Effector memory CD8-positive, alpha-beta T cell (primary cell): ENCODE data around the gene NPM3.
A peak's percentile ranks its signal among the peaks of the same experiment; 100 is the strongest.

Experiments
- ATAC-seq: fragments of 150-1000 bp; cut with Tn5 transposase; replicated peaks from 2 replicates; pipeline ENCODE4 v1.10.0; 2021; ENCODE audit warnings: mild to moderate bottlenecking, moderate library complexity
- DNase-seq, 3 experiments: peaks; one replicate each; pipeline ENCODE4 v3.0.0; 2021
- H3K27ac Mint-ChIP-seq, 2 donors: one replicate each; pipeline ENCODE4 v1.8.0; 2022; ENCODE audit warnings: mild to moderate bottlenecking in 2 of 2, mixed read lengths in 2 of 2, moderate library complexity in 2 of 2
- H3K27me3 Mint-ChIP-seq, 2 donors: one replicate each; pipeline ENCODE4 v1.8.0; 2022; ENCODE audit warnings: mixed read lengths in 2 of 2
- H3K36me3 Mint-ChIP-seq: one replicate; pipeline ENCODE4 v1.8.0; 2022; ENCODE audit warnings: mild to moderate bottlenecking, moderate library complexity, mixed read lengths; ENCODE audit not compliant: insufficient read depth
- H3K4me1 Mint-ChIP-seq, 2 donors: one replicate each; pipeline ENCODE4 v1.8.0; 2022; ENCODE audit warnings: low read depth in 2 of 2, mixed read lengths in 2 of 2
- H3K4me3 Mint-ChIP-seq, 2 donors: one replicate each; pipeline ENCODE4 v1.8.0; 2022; ENCODE audit warnings: mild to moderate bottlenecking in 2 of 2, mixed read lengths in 2 of 2, moderate library complexity in 2 of 2
- H3K9me3 Mint-ChIP-seq, 2 donors: one replicate each; pipeline ENCODE4 v1.8.0; 2022; ENCODE audit warnings: mixed read lengths in 2 of 2

NPM3 gene

DNA sequence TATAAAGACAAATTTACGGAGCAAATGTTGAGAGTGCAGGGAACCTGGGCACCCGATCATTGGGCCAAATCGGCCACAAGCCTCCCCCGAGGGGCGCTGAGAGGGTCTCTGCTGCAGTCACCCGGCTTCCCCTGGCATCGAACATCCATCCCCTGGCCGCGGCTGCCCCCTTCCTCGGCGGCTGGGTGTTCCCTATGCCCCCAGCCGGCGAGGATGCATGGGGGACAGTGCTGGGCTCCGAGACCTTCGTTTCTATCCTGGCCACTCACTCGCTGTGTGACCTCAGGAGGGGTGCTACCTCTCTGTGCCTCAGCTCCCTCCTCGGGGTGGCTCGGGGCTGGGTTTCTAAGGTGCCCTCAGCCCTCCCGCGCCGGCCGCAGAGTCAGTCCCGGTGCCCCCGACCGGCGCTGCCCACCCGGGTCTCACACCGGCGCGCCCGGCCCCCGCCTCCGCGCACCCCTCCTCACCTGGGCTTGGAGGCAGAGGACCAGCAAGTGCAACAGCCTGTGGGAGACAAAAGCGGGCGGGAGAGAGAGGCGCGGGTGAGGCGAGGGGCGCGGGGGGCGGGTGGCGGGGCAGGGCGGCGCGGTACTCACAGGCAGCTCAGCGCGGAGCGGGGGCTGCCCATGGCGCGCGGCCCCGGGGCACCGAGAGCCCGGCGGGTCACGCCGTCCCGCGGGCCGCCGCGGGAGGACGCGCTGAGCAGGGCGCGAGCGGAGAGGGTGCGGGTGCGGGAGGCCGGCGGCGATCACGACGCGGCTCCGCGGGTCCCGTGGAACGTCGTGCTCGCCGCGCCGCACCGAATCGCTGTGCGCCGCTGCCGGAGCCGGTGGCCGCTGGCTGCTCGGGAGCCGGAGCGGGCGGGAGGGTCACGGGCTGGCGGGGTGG is 7.7 kb downstream of the NPM3 start, which contains the start of gene FGF8:
Gene FGF8, minus strand, starts transcription at position 842 of the 888 bp plus-strand sequence. Its CDS starts 214 bp downstream, at position 628.
- Mint-ChIP-seq H3K4me3 (peak within 1 kb of the TSS; percentile 61 to 78), H3K27ac (no peak within 1 kb of the TSS)

DNA sequence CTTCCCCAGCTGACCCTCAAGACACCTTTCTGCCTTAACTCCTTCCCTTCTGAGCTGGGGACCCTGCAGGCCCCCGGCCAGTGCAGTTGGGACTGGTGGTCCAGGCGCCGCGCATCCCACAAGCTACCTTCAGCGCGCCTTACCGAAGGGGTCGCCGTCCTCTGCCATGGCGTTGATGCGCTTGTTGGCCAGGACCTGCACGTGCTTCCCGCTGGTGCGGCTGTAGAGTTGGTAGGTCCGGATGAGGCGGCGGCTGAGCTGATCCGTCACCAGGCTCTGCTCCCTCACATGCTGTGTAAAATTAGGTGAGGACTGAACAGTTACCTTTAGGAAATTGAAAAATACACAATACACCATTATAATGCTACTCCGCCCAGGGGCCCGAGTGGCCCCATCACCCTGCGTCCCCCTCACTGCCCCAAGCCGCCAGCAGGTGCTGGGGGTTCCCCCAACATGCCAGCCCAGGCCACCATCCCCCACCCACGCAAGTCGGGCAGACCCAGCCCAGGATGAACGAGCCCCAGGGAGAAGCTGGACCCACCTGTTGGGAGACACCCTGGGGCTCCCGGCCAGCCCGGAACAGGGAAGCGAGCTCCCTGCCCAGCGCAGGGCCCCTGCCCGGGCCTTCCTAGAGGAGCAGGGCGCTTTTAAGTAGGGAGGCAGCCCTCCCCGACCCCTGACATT is 8.5 kb downstream of the NPM3 start:
- H3K4me3 Mint-ChIP-seq: peak overlapping the region; percentile 52 to 61
- ATAC-seq (peak; percentile 21), DNase-seq (no peak)
- H3K27ac Mint-ChIP-seq: no peak overlapping the region
- peaks cover 66 to 89% of the 10 kb centered on the region in 2 donors for H3K27me3 Mint-ChIP-seq
- peaks cover 17 to 33% of the 10 kb centered on the region in 2 donors for H3K4me1 Mint-ChIP-seq
- H3K9me3 Mint-ChIP-seq: no peaks in the 10 kb centered on the region
- peaks cover 3% of the 10 kb centered on the region for H3K36me3 Mint-ChIP-seq

More for the DNA sequence above, 7.7 kb downstream of the NPM3 start, which contains the start of gene FGF8:
- ATAC-seq (peak; percentile 26), DNase-seq (no peak)
- no peaks in the 10 kb centered on the region for H3K9me3 Mint-ChIP-seq
- H3K27me3 Mint-ChIP-seq: peaks cover 66 to 82% of the 10 kb centered on the region in 2 donors
- peaks cover 20 to 39% of the 10 kb centered on the region in 2 donors for H3K4me1 Mint-ChIP-seq
- peaks cover 3% of the 10 kb centered on the region for H3K36me3 Mint-ChIP-seq

GRCh38 chr10:101773923-101774588 is 9.2 kb downstream of the NPM3 start:
- ATAC-seq: no peak
- peaks cover 3% of the 10 kb centered on the region for H3K36me3 Mint-ChIP-seq
- H3K4me1 Mint-ChIP-seq: peaks cover 13 to 30% of the 10 kb centered on the region in 2 donors
- no peak for DNase-seq
- H3K4me3 Mint-ChIP-seq: peak overlapping the region in 1 of 2 donors; percentile 24
- H3K27ac Mint-ChIP-seq: no peak overlapping the region
- no peaks in the 10 kb centered on the region for H3K9me3 Mint-ChIP-seq
- H3K27me3 Mint-ChIP-seq: peaks cover 65 to 91% of the 10 kb centered on the region in 2 donors

DNA sequence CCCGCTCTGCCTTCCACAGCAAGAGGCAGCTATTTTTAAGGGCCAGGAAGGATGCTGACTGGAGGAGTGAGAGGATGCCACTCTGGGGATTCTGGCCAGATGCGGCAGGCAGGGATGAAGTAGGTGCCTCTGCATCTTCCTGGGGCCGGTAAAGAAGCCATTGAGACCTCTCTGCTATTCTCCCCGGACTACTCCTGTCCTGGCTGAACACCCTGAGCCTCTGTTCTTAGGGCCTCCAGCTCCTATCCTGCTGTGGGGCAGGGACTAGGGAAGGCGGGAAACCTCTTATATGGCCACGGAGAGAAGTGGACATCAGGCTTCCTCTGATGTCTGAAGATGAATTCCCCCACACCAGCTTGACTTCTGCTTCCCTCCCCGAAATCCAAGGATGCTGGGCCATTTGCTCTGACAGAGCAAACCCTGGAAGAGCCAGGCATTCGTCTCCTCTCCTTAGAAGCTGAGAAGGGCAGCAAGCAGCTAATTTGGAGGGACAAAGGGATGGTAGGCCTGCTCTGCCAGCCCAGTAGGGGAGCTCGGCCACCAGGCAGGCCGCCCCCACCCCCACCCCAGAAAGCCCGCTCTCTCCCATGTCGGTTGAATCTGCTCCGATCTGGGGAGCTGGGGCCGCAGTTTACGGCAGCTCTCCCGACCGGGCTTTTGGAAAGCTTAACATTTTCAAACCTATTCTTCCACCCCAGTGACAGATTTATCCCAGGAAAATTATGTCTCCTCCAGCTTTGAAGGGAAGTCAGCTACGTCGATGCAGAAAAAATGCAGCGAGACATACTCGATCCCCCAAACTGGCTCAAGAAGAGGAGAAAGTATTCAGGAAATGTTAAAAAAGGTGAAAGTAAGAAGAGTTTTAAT is 10.1 kb downstream of the NPM3 start:
- ATAC-seq (no peak), DNase-seq (no peak)
- Mint-ChIP-seq H3K27me3 (peaks cover 62 to 86% of the 10 kb centered on the region in 2 donors), H3K36me3 (peaks cover 3% of the 10 kb centered on the region), H3K27ac (no peak overlapping the region), H3K9me3 (no peaks in the 10 kb centered on the region), H3K4me3 (no peak overlapping the region), H3K4me1 (peaks cover 8 to 26% of the 10 kb centered on the region in 2 donors)

DNA sequence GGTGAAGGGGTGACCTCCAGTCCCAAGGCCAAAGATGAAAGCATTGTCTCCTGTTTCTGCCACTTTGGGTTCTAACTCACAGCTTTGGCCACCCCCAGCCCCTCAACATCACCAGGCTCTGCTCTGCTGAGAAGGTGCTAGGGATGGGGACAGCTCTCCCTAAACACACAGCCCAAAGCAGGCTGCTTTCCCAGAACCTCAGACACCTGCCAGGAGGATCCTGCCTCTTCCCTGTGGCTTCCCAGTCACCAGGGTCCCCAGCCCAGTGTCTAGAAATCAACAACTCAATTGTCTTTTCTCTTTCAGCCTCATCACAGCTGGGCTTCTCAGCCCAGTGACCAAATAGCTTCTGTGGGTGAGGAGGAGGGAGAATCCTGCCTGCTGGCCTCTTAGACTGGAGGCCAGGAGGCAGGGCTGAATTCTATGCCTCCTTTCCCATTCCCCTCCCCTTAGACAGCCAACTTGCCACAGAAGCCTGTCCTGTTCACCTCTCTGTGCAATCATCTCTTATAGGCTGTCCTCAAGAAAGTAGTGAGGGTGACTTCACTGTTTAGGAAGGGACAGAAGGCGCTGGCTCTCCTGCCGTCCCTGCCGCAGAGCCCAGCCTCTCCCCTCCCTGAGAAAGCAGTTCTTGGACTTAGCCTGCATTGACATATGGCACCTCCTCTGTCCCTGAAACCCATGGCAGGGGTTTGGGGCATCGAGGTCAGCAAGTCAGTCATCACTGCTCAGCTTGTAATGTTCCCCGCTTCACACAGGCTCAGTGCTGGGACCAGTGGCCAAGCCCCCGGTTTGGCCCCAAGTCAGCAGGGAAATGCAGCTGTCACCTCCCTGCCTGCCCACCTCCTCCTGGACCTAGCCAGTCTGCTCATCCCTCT is 11.0 kb downstream of the NPM3 start:
- ATAC-seq (no peak), DNase-seq (no peak)
- H3K9me3 Mint-ChIP-seq: no peaks in the 10 kb centered on the region
- H3K27me3 Mint-ChIP-seq: peaks cover 53 to 78% of the 10 kb centered on the region in 2 donors
- H3K27ac Mint-ChIP-seq: no peak overlapping the region
- H3K4me3 Mint-ChIP-seq: no peak overlapping the region
- peaks cover 3% of the 10 kb centered on the region for H3K36me3 Mint-ChIP-seq
- H3K4me1 Mint-ChIP-seq: peaks cover 8 to 26% of the 10 kb centered on the region in 2 donors

DNA sequence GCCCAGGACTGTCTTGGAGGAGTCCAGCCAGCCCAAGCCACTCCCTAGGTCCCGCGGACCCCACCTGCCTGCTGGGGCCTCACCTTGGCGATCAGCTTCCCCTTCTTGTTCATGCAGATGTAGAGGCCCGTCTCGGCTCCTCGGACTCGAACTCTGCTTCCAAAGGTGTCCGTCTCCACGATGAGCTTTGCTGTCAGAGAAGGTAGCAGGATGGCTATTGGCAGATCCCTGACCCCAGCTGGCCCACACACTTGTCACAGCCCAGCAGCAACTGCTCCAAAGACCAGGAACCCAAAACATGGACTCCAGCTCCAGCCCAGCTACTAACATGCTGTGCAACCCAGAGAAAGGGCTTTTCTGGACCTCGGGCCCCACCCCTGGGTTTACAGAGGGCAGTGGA is 11.9 kb downstream of the NPM3 start:
- Mint-ChIP-seq H3K9me3 (no peaks in the 10 kb centered on the region), H3K4me1 (peaks cover 8 to 19% of the 10 kb centered on the region in 2 donors), H3K4me3 (no peak overlapping the region), H3K36me3 (no peaks in the 10 kb centered on the region), H3K27me3 (peaks cover 54 to 78% of the 10 kb centered on the region in 2 donors), H3K27ac (no peak overlapping the region)
- ATAC-seq: no peak
- no peak for DNase-seq

DNA sequence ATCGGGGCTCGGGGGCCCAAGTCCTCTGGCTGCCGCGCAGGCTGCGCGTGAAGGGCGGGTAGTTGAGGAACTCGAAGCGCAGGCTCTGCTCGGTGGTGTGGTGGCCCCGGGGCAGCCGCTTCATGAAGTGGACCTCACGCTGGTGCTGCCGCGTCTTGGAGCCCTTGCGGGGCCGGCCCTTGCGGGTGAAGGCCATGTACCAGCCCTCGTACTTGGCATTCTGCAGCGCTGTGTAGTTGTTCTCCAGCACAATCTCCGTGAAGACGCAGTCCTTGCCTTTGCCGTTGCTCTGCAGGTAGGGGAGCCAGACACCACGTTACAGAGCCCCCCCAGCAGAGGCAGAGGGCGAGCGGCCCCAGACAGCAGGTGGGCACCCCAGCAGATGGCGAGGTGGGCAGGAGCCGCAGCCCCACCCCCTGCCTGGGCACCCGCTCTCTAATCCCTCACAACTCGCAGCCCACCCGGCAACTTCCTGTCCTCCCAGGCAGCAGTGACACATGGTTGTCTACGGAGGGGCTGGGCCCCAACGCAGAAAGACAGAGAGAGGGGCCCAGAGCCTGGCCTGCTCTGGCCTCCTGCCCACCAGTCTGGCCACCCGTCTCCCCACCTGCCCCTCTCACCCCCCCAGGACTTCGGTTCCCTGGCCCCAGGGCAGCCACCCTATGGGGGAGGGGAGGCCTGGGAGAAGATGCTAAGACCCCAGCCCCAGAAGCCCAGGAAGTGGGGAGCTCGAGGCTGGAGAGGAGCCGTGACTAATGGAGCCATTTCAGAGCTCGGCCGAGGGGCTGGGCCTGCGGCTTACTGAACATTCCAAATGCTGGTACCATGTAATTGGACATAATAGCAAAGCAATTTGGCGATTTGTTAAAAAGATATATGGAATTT is 12.7 kb downstream of the NPM3 start:
- Mint-ChIP-seq H3K27me3 (peaks cover 55 to 83% of the 10 kb centered on the region in 2 donors), H3K36me3 (no peaks in the 10 kb centered on the region), H3K4me3 (peak overlapping the region in 1 of 2 donors; percentile 6), H3K9me3 (no peaks in the 10 kb centered on the region), H3K4me1 (peaks cover 8 to 19% of the 10 kb centered on the region in 2 donors), H3K27ac (no peak overlapping the region)
- DNase-seq: no peak
- ATAC-seq: peak; percentile 18

DNA sequence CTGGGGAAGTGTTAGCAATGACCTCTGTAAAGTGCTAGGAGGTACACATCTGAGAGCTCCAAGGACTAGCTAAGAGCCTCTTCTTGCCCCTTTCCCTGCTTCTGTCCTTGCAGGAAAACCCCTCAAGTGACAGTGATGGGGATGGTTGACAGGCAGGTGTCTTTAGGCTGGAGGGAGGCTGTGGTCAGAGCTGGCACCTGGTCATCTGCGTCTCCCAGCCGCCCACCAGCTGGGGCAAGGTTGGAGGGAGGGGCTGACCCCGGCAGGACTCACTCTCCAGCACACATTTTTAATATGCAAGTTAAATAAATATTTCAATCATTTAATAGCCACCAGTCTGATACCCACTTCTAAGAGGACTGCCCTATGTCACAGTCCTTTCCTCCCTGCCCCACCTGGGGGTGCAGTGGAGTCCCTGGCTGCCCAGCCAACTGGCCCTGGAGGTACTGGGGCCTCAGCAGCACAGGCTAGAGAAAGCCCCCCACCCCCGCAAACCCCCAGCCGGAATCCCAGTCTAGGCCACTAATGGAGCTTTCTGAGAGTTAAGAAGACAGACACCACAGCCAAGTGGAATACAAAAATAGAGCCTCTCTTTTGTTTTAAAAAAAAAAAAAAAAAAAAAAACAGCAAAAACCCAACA is 13.6 kb downstream of the NPM3 start:
- Mint-ChIP-seq H3K4me1 (peaks cover 8 to 14% of the 10 kb centered on the region in 2 donors), H3K9me3 (no peaks in the 10 kb centered on the region), H3K36me3 (no peaks in the 10 kb centered on the region), H3K27me3 (peaks cover 52 to 79% of the 10 kb centered on the region in 2 donors), H3K4me3 (peak overlapping the region in 1 of 2 donors; percentile 6), H3K27ac (no peak overlapping the region)
- ATAC-seq (no peak), DNase-seq (no peak)

DNA sequence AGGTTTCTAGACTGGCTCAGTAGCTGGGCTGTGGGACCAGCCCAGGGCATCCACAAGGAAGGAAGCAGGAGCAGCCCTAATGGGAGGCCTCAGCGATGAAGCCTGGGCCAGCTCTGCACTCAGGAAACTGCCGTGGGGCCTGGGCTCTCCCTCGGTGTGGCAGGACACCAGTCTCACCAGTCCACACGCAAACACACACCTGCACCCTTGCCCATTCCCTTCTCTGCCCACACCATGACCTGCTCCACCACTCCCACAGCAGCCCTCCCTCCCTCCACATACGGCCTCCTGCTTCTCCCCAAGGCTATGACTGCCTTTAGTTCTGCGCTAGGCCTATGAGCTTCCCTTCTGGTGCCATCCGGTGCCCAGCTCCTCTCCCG is 14.5 kb downstream of the NPM3 start:
- Mint-ChIP-seq H3K9me3 (no peaks in the 10 kb centered on the region), H3K4me1 (peaks cover 4 to 6% of the 10 kb centered on the region in 2 donors), H3K27ac (no peak overlapping the region), H3K4me3 (no peak overlapping the region), H3K27me3 (peaks cover 46 to 76% of the 10 kb centered on the region in 2 donors), H3K36me3 (no peaks in the 10 kb centered on the region)
- no peak for ATAC-seq
- DNase-seq: no peak

GRCh38 chr10:101767966-101768790 is 15.1 kb downstream of the NPM3 start:
- Mint-ChIP-seq H3K27ac (no peak overlapping the region), H3K4me1 (peaks cover 0 to 2% of the 10 kb centered on the region in 2 donors), H3K9me3 (no peaks in the 10 kb centered on the region), H3K36me3 (no peaks in the 10 kb centered on the region), H3K27me3 (peaks cover 43 to 70% of the 10 kb centered on the region in 2 donors), H3K4me3 (no peak overlapping the region)
- no peak for ATAC-seq
- DNase-seq: no peak
